Activated naive CD8-positive, alpha-beta T cell treated with anti-CD3 and anti-CD28 coated beads, Interleukin-2, amount 50 U/mL, for 16 hours (primary cell): ENCODE measurements around the gene CLSTN1.
"Not testable (repeated sequence)": the region's sequence is repeated elsewhere in the genome, so short reads cannot be mapped to it uniquely, and the experiment has no call there.

Experiments used
- DNase-seq: peaks from one replicate; pipeline ENCODE4 v3.0.0-alpha.2; 2020; ENCODE audit warnings: low read depth, low spot score

The CLSTN1 gene

DNA sequence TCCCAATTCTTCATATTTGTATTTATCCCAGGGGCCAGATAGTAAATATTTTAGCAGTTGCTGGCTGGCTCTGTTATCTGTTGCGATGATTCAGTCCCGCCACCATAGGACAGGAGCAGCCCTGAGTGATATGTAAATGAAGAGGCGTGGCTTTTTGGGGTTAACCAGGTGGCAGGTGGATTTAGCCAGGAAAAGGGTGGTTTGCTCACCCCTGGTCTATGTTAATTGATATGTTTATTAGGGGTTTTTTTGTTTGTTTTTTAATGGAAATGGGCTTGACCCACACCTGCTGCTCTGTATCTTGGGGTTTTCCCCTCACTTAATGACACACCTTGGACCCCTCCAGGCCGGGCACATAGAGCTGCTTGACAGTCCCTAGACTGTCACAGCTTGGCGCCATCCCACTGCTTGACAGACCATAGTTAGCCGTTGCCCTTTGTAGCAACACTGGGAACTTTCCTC lies 109.5 kb downstream of the CLSTN1 start:
- DNase-seq, result no peak

DNA sequence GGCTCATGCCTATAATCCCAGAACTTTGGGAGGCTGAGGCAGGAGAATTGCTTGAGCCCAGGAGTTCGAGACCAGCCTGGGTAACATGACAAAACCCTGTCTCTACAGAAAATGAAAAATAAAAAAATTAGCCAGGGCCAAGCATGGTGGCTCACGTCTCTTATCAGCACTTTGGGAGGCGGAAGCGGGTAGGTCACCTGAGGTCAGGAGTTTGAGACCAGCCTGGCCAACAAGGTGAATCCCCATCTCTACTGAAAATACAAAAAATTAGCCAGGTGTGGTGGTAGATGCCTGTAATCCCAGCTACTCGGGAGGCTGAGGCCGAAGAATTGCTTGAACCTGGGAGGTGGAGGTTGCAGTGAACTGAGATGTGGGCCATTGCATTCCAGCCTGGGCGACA lies 111.0 kb downstream of the CLSTN1 start:
- DNase-seq, result not testable (repeated sequence)

DNA sequence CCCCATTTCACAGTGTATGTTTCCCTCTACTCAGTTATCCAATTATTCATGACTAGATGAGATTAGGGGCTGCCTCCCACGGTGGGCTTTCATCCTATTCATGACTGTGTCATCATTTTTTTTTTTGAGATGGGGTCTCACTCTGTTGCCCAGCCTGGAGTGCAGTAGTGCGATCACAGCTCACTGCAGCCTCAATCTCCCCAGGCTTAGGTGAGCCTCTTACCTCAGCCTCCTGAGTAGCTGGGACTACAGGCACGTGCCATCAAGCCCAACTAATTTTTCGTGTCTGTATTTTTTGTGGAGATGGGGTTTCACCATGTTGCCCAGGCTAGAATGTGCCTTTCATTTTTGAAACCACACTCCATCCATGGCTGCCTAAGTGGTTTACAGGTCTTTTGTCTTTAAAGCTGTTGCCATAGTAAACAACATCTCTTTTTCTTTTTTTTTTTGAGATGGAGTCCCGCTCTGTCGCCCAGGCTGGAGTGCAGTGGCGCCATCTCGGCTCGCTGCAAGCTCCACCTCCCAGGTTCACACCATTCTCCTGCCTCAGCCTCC lies 112.2 kb downstream of the CLSTN1 start:
- no peak for DNase-seq

DNA sequence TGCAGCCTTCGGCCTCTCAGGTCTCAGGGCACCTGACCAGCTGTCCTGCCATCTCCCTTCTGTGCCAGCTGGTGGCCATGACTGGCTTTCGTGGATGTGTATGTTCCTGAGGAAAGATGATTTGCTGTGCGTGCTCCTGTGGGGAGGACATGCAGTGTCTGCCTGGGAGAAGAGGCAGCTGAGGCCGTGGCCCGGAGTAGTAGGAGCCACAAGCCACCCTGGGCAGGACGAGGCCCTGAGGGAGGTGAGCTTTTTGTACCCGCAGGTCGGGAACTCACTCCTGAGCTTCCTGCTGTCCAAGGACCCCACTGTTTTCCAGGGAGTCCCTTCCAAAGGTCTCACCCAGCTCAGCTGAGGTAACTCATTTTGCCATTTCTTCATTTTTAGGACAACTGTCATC lies 113.7 kb downstream of the CLSTN1 start:
- DNase-seq, result no peak

DNA sequence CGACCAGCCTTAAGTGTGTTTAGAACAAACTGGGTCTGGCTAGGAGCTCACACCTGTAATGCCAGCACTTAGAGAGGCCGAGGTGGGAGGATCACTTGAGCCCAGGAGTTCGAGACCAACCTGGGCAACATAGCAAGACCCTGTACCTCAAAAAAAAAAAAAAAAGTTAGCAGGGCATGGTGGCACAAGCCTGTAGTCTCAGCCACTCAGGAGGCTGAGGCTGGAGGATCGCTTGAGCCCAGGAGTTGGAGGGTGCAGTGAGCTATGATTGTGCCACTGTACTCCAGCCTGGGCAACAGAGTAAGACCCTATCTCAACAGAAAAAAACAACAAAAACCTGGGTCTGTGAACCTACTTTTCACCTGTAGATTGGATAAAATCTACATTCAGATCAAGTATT lies 117.6 kb downstream of the CLSTN1 start:
- no peak for DNase-seq

DNA sequence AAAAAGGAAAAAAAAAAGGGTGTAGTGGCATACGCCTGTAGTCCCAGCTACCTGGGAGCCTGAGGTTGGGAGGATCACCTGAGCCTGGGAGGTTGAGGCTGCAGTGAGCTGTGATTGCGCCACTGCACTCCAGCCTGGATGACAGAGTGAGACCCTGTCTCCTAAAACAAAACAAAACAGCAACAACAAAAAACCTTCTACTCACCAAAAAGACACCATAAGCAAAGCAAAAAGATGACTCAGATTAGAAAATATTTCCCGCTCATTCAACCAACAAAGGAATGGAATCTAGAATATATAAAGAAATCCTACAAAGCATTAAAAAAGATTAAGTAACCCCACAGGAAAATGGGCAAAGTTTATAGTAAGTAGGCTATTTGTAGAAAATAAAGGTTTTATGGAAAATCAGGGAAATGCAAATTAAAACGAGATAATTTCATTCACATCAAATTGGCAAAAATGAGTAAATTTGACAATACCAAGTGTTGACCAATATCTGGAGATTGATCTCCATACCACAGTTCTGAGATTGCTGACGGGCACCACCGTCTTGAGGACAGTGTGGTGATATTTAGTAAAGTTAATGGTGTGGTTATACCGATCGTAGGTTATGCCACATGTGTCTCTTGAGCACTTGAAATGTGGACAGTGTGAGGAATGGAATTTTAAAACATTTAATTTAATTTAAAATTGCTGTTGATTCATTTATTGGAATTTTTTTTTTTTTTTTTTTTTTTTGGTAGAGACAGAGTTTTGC lies 118.2 kb downstream of the CLSTN1 start:
- DNase-seq, result no peak

DNA sequence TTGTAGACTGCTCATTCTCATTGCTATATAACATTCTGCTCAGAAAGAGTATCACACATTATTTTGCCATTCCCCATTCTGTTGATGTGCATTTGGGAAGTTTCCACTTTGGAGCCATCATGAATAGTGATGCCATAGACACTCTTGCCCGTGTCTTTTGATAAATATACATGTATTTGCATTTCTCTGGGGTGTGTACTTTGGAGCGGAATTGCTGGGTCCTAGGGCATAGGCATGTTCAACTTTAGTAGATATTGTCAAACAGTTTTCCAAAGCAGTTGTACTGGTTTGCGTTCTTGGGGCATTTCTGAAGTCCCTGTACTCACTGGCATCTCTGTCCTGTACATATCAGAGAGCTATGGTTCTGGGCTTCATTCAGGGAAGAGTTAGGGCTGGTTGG lies 120.1 kb downstream of the CLSTN1 start:
- DNase-seq, result no peak

DNA sequence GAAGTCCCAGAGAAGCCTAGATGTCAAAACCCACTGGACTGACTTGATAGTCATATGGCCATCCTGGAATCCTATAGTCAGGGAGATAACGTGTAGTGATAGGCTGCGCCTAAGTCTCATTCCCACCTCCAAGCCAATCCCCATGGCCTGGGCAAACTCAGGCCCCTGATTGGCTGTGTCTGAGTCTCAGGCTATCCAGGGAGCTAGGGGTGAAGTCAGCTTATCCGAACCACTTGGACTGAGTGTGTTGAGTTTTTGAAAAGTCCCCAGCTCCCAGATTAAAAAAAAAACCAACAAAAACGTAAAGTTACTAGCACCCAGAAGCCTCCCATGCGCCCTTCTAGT lies 120.6 kb downstream of the CLSTN1 start:
- DNase-seq, result no peak

DNA sequence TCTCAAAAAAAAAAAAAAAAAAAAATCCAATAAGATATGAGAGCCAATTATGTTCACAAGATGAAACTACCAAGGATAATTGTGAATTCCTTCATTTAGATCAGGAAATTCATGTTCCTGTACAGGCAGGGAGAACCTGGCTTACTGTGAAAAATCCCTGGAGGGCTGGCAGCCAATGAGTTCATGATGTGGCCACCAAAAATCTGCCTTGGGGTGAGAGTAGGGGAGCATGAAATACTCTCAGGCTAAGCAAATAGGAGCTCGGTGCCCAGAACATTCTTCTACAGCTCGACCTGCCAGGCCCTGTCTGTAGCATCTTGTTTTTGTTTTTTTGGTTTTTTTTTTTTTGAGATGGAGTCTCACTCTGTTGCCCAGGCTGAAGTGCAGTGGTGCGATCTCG lies 122.1 kb downstream of the CLSTN1 start:
- no peak for DNase-seq

DNA sequence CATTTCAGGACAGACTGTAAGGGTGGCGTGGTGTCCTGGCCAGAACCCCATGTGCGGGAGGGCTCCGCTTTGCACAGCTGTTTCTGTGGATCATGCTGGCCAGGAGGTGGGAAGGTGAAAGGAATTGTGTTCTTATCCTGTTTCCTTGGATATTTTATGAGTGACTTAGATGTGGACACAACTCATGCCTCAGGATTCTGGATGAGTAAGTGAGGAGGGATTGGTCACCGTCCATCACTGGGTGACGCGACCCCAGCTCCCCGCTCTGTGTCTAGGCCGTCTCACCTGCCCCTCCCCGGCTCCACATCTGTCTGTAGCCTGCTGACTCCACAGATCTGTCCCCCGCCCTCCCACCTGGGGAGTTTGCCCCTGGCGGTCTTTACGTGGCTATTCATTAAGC lies 123.4 kb downstream of the CLSTN1 start:
- no peak for DNase-seq

DNA sequence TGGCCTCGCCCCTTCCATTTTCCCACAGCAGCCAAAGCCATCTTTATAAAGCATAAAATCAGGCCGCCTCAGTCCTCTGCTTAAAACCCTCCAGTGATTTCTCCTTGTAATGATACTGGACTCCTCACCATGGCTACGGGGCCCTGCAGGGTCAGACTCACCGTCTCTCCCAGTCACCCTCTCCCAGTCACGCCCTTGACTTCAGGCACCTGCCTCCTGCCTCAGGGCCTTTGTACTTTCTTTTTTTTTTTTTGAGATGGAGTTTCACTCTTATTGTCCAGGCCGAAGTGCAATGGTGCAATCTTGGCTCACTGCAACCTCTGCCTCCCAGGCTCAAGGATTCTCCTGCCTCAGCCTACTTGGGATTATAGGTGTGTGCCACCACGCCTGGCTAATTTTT lies 124.4 kb downstream of the CLSTN1 start:
- DNase-seq, result no peak

DNA sequence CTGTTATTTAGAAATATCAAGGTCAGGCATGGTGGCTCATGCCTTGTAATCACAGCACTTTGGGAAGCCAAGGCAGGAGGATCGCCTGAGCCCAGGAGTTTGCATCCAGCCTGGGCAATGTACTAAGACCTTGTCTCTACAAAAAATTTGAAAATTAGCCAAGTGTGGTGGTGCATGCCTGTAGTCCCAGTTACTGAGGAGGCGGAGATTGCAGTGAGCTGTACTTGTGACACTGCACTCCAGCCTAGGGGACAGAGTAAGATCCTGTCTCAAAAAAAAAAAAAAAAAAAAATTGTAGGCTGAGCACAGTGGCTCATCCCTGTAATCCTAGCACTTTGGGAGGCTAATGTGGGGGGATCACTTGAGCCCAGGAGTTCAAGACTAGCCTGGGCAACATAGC lies 127.0 kb downstream of the CLSTN1 start:
- DNase-seq, result no peak

DNA sequence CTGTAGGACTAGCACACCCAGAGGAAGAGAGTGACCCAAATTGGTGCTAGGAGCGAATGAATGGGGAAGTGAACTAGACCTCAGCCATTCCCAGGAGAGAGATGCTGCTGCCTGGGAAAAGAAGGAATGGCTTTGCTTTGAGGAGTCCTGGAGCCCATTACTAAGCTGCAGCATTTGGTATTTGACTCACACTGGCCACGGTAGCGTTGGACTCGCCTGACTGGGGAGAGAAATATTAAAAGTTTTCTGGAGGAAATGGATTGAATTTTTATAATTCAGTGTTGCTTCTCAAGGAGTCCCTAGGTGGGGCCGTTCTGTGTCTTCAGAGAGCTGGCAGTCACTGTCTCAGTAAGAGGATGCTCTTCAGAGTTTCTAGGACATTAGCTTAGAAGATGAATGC lies 132.1 kb downstream of the CLSTN1 start:
- no peak for DNase-seq

DNA sequence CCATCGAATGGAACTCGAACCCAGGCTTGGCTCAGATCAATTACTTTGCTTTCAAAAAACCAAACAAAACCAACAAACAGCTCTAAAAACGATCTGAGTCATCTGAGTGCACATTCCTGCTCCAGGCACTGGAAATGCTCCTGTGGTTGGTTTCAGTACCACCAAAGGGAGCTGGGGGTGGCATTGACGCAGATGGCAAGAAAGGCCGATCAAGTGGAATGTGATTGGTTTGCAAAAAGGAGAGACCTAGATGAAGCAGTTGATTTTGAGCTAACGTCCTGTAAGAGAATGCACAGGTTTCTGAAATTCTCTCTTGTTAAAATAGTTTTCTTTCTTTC lies 132.7 kb downstream of the CLSTN1 start:
- DNase-seq, result no peak

DNA sequence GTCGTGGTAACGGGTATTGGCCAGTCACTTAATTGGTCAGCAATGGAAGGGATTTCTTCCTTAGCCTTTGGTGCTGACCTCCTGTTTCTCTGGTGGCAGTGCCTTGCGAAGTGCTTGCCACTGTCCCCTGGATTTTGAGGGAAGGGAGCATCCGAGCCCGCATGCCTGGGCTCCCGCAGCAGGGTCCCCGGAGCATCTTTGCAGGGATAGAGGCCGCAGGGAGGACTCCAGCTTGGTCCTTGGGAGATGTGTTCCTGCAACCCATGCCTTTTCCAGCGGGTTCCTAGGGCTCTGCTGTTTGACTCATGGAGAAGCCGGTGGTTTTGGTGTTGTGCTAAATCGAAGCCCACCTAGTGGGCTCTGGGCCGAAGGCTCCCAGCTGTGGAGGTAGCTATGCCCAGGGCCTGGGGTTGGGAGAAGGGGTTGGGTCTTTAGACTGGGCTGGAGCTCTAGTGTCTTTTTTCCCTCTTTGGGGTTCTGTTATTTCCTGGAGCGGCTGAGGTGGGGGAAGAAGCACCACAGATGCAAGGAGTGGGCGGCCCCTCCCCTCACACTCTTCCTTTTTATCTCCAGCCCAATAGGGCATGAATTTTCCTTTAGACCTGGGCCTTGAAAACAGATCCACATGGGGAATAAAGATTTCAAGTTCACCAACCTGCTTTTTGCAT lies 133.2 kb downstream of the CLSTN1 start:
- DNase-seq, result no peak

DNA sequence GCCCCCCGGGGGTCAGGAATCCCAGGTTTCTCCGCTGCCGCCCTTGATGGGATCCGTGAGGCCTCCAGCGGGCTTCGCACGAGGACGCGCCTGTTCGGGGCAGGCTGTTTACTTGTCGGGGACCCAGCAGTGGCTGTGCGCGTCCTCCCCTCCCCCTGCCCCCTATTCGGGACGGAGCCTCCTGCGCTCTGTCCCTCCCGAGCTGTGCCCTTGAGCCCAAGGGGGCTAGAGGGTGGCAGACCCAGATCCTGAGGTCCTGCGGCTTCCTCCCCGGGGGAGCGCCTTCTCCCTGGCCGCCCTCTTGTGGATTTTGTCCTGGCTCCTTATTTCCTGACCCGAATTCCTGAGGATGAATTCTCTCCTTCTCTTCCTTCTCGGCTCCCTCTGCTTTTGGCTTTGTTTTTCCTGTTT lies 133.8 kb downstream of the CLSTN1 start:
- no peak for DNase-seq

DNA sequence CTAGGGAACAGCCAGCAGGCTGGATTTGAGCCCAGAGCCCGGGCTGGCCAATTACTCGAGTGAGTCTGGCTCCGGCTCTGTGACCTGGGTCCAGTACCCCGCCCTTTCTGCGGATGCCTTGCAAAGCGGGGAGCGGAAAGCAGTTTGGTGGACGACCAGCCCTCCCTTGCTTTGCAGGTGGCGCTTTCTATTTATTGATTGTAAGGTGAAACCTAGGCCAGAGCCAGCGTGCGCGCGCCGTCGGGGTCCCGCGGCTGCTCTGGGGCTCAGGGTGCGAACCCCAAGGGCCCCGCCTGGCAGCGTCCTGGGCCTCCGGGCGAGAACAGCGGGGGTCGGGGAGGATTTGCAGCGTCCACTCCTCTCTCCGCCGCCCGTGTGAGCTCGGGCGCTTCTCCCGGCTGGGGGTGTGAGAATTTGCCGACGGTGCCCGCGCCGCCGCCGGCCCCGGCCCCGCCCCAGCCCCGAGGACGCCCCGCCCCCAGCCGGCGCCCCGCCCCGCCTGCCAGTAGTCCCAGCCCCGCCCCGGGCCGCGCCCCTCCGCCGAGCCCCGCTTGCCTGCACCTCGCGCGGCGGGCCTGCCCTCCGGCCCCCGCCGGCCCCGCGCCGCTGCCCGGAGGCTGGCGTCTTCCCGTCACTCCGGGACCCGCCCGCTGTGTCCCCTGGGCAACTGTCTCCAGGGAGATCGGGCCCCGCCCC lies 134.6 kb downstream of the CLSTN1 start:
- DNase-seq, result peak; percentile 63

DNA sequence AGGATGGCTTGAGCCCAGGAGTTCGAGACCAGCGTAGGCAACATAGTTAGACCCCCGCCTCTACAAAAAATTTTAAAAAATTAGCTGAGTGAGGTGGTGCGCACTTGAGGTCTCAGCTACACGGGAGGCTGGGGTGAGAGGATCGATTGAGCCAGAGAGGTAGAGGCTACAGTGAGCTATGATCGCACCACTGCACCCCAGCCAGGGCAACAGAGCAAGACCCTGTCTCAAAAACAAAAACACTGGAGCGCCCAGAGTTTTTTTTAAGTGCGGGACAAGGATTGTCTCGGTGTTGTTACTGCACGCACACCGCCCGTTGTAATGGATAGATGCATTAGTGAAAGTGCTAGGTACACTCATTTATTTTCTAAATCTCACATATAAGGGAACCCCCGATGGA lies 135.2 kb downstream of the CLSTN1 start:
- no peak for DNase-seq

DNA sequence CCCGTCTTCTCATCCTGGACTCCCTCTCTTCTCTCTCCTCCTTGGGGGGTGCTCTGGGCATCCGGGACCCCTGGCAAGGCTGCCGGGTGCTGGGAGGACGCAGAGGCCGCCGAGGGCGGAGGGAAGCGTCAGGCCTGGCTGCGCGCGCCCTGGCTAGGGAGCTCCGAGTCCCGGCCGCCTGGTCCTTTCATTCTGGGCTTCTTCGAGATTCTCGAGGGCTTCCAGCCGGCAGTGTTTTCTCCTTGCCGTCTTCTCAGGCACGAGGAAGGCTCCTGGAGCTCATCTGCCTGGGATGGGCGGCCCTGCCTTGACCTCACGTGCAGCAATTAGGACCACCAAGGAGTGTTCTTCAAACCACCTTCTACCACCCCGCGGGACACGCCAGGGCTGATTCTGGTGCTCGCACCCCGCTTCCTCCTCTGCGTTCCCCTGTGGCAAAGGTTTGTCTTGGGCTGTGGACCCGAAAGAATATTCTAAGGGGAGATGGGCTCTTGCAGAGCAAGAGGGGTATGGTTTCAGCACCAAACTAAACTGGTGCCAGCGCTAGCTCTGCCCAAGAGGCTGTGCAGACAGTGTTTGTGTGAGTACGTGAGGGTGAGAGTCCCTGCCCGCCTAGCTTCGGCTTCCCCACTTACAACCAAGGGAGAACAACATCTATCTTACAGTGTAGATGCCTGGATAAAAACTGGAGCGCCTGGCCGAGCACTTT lies 135.7 kb downstream of the CLSTN1 start:
- DNase-seq, result no peak

DNA sequence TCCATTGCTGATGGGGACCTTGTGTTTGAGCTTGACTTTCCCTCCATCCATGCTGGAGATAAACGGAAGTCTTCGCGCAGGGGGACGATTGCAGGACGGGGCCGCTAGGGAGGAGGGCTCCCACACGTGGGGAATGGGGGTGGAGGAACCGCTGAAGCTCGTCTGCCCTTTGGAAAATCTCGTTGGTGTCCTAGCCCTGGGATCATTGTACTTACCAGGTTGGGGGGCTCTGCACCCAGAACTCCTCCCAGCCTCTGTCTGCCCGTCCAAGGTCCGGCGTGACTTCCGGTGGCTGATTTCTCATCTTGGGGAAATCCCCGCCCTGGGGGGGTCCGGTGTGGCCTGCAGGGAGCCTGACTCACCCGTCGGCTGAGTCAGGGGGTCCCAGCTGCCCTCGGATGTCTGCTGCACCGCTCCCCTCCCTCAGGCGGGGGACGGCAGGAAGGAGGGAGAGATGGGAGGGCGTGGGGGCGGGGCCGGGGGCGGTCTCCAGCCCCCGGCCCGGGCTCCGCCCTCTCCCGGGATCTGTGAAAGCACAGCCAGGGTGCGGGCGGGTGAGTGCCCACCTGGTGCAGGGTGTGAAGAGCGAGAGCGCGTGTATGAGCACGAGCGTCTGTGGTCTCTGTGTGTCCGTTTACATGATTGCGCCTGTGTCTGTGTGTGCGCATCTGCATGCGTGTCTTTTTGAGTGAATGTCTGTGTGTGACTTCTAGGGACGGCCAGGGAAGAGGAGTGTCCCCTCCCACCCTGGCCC lies 136.5 kb downstream of the CLSTN1 start:
- DNase-seq, result peak; percentile 41

DNA sequence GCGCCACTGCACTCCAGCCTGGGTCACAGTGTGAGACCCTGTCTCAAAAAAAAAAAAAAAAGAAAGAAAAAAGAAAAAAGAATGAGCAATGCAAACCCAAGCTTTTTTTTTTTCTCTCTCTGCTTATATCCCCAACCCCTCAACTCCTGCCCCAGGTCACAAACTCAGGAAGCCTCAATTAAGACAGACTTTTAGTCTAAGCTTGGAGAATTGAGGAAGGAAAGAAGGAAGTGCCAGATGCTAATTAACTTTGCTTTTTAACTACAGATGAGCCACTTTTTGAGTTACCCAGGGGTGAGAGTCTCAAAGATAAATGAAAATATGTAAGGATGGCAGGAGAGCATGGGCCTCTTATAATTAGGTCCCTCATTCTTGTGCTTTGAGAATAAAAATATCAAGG lies 139.0 kb downstream of the CLSTN1 start:
- no peak for DNase-seq
